Duodenal mucosa (tissue), 2 donors: ENCODE results near the gene SPATA22.
"Not testable (repeated sequence)": the region's sequence is repeated elsewhere in the genome, so short reads cannot be mapped to it uniquely, and the experiment has no call there.

Experiments used
- H3K27ac ChIP-seq: one replicate; pipeline ENCODE4 v1.7.0; 2013; ENCODE audit warnings: low read depth, low read length
- H3K27me3 ChIP-seq, 2 donors: one replicate each; pipeline ENCODE4 v1.7.0; 2013; ENCODE audit warnings: low read length in 2 of 2, control low read depth in 1 of 2; ENCODE audit not compliant: insufficient read depth in 2 of 2, control insufficient read depth in 1 of 2
- H3K36me3 ChIP-seq, 2 donors: one replicate each; pipeline ENCODE4 v1.7.0; 2013; ENCODE audit warnings: low read length in 2 of 2, control low read depth in 1 of 2; ENCODE audit not compliant: insufficient read depth in 2 of 2, control insufficient read depth in 1 of 2
- H3K4me1 ChIP-seq, 2 donors: one replicate each; pipeline ENCODE4 v1.7.0; 2013; ENCODE audit warnings: low read length in 2 of 2, control low read depth in 1 of 2; ENCODE audit not compliant: insufficient read depth in 2 of 2, control insufficient read depth in 1 of 2
- H3K4me3 ChIP-seq, 2 donors: one replicate each; pipeline ENCODE4 v1.7.0; 2013; ENCODE audit warnings: low read length in 2 of 2, low read depth in 1 of 2
- H3K9ac ChIP-seq, 2 donors: one replicate each; pipeline ENCODE4 v1.7.0; 2013; ENCODE audit warnings: low read length in 2 of 2, low read depth in 1 of 2
- H3K9me3 ChIP-seq, 2 donors: one replicate each; pipeline ENCODE4 v1.7.0; 2013; ENCODE audit warnings: low read length in 2 of 2, control low read depth in 1 of 2; ENCODE audit not compliant: control insufficient read depth in 1 of 2

Gene SPATA22

DNA sequence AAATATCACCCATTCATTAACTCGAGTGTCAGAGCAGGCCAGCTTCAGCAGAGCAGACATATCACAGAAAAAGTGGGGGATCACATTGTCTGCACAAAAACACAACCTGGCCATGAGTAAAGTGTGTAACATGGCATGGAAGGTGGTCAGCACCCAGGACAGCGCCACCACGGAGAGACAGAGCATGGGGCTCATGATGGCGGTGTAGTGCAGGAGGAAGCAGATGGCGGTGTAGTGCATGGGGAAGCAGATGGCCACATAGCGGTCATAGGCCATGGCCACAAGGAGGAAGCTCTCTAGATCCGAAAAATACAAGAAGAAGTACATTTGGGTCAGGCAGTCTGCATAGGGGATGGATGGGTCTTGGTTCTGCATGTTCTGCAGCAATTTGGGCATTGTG, 38.4 kb downstream of the SPATA22 start:
- not testable (repeated sequence) for H3K36me3 ChIP-seq, H3K9me3 ChIP-seq, H3K27me3 ChIP-seq, H3K9ac ChIP-seq, H3K27ac ChIP-seq, H3K4me1 ChIP-seq, H3K4me3 ChIP-seq

DNA sequence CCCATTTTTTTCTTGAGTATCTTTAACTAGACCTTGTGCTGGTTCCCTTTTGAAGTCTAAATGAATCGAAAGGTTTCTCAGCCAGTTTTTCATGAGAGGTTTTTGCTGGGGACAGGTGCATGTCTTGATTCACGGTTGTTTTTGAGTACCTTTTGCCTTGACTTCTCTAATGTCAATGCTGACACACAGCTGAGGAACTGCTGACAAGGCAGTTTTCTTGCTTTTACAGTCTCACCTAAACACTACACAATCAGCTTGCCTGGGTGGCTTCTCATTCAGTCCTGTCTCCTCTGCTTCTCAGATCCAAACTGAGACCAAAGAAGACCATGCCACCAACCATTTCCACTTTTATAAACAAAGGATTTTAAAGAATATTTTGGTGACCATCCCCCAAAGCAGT, 53.4 kb downstream of the SPATA22 start:
- H3K4me3 ChIP-seq: no peak overlapping the region
- H3K4me1 ChIP-seq: no peaks in the 10 kb centered on the region
- H3K9me3 ChIP-seq: no peaks in the 10 kb centered on the region
- H3K9ac ChIP-seq: no peak overlapping the region
- H3K27me3 ChIP-seq: no peaks in the 10 kb centered on the region
- H3K36me3 ChIP-seq: no peaks in the 10 kb centered on the region
- no peak overlapping the region for H3K27ac ChIP-seq

DNA sequence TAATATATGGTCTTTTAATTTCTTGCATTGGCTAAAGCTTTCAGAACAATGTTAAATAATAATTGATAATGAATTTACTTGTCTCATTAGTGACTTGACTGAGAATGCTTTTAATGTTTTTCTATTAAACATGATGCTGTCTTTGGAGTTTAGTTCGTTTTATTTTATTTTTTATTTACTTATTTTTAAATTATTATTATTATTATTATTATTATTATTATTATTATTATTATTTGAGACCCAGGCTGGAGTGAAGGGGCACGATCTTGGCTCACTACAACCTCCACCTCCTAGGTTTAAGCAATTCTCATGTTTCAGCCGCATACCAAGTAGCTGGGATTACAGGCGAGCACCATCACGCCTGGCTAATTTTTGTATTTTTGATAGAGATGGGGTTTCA, 56.0 kb downstream of the SPATA22 start:
- H3K27me3 ChIP-seq: no peaks in the 10 kb centered on the region
- no peak overlapping the region for H3K27ac ChIP-seq
- no peaks in the 10 kb centered on the region for H3K4me1 ChIP-seq
- H3K36me3 ChIP-seq: no peaks in the 10 kb centered on the region
- no peak overlapping the region for H3K4me3 ChIP-seq
- no peaks in the 10 kb centered on the region for H3K9me3 ChIP-seq
- no peak overlapping the region for H3K9ac ChIP-seq

GRCh38 chr17:3412216-3412615, 59.4 kb downstream of the SPATA22 start:
- not testable (repeated sequence) for H3K36me3 ChIP-seq, H3K4me3 ChIP-seq, H3K27ac ChIP-seq, H3K9ac ChIP-seq, H3K27me3 ChIP-seq, H3K4me1 ChIP-seq, H3K9me3 ChIP-seq

- H3K9ac ChIP-seq: no peak within 1 kb of the TSS
- no peak within 1 kb of the TSS for H3K27ac ChIP-seq
- no peaks in the 10 kb centered on the region for H3K36me3 ChIP-seq
- peaks cover 3 to 9% of the 10 kb centered on the region in 2 donors for H3K9me3 ChIP-seq
- H3K27me3 ChIP-seq: no peaks in the 10 kb centered on the region
- no peak within 1 kb of the TSS for H3K4me3 ChIP-seq
- H3K4me1 ChIP-seq: no peaks in the 10 kb centered on the region
Observed at GRCh38 chr17:3411070-3411469, 60.5 kb downstream of the SPATA22 start, which contains the start of gene OR3A3. Gene OR3A3 (plus strand): TSS chr17:3411370.

- H3K4me3 ChIP-seq, H3K9me3 ChIP-seq, H3K4me1 ChIP-seq, H3K27me3 ChIP-seq, H3K27ac ChIP-seq, H3K36me3 ChIP-seq, H3K9ac ChIP-seq: not testable (repeated sequence)
Observed at GRCh38 chr17:3403856-3404255, 67.8 kb downstream of the SPATA22 start.

GRCh38 chr17:3401786-3402185, 69.8 kb downstream of the SPATA22 start:
- no peak overlapping the region for H3K4me3 ChIP-seq
- H3K9ac ChIP-seq: no peak overlapping the region
- H3K36me3 ChIP-seq: no peaks in the 10 kb centered on the region
- no peak overlapping the region for H3K27ac ChIP-seq
- no peaks in the 10 kb centered on the region for H3K4me1 ChIP-seq
- H3K27me3 ChIP-seq: no peaks in the 10 kb centered on the region
- H3K9me3 ChIP-seq: peaks cover 0 to 3% of the 10 kb centered on the region in 2 donors

DNA sequence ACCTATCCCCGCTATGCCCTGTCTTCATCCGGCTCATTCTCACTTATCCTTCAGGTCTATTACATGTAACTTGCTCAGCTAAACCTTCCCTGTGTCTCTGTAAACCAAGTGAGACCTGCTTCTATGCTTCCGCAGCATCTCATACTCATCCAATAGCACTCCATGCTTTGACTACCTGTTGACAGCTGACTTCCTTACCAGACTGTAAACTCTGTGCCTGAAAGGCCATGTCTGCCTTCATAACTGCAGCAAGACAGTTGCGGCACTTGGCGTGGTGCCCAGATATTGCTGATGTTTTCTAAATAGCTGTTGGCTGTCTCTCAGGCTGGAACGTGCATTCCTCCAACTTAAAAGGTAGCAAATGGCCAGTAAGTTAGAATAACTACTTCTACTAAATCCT, 71.6 kb downstream of the SPATA22 start:
- H3K36me3 ChIP-seq: no peaks in the 10 kb centered on the region
- H3K4me3 ChIP-seq: no peak overlapping the region
- no peak overlapping the region for H3K9ac ChIP-seq
- H3K27ac ChIP-seq: no peak overlapping the region
- H3K4me1 ChIP-seq: no peaks in the 10 kb centered on the region
- H3K9me3 ChIP-seq: no peaks in the 10 kb centered on the region
- no peaks in the 10 kb centered on the region for H3K27me3 ChIP-seq

- no peak within 1 kb of the TSS for H3K27ac ChIP-seq
- no peaks in the 10 kb centered on the region for H3K36me3 ChIP-seq
- H3K9ac ChIP-seq: no peak within 1 kb of the TSS
- no peak within 1 kb of the TSS for H3K4me3 ChIP-seq
- no peaks in the 10 kb centered on the region for H3K4me1 ChIP-seq
- no peaks in the 10 kb centered on the region for H3K9me3 ChIP-seq
- no peaks in the 10 kb centered on the region for H3K27me3 ChIP-seq
Observed at GRCh38 chr17:3398310-3398709, 73.3 kb downstream of the SPATA22 start, which contains the start of gene OR1E1. Gene OR1E1 (minus strand): TSS chr17:3398410. CDS start chr17:3398410, 0 bp downstream.

GRCh38 chr17:3397801-3398200, 73.8 kb downstream of the SPATA22 start:
- not testable (repeated sequence) for H3K27ac ChIP-seq, H3K27me3 ChIP-seq, H3K4me3 ChIP-seq, H3K4me1 ChIP-seq, H3K9ac ChIP-seq, H3K36me3 ChIP-seq, H3K9me3 ChIP-seq
